ENCODE data around the gene IPO9.

DNA sequence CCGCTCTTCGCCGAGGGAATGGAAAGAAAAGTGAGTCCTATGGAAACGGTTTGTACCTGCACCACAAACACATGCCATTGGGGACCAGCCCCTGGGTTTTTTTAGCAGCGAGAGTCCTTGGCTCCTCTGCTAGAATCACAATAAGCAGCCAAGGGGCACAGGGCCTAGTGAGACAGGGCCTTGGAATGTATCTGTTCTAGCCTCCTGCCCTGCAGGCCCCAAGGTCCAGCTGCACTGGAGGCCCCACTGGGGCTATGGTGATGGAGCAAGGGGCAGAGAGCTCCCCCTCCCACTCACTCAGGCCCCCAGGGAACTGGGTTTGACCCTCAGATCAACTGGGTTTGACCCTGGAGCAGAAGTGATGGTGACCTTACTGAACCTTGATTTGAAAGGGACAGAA, 74.2 kb downstream of the IPO9 start:
- TF ChIP-seq SIN3A (IDR thresholded peaks at IDR 0.05; ENCODE audit: borderline replicate concordance, insufficient read depth, low read length): no peak
- TF ChIP-seq, protein P1, sequence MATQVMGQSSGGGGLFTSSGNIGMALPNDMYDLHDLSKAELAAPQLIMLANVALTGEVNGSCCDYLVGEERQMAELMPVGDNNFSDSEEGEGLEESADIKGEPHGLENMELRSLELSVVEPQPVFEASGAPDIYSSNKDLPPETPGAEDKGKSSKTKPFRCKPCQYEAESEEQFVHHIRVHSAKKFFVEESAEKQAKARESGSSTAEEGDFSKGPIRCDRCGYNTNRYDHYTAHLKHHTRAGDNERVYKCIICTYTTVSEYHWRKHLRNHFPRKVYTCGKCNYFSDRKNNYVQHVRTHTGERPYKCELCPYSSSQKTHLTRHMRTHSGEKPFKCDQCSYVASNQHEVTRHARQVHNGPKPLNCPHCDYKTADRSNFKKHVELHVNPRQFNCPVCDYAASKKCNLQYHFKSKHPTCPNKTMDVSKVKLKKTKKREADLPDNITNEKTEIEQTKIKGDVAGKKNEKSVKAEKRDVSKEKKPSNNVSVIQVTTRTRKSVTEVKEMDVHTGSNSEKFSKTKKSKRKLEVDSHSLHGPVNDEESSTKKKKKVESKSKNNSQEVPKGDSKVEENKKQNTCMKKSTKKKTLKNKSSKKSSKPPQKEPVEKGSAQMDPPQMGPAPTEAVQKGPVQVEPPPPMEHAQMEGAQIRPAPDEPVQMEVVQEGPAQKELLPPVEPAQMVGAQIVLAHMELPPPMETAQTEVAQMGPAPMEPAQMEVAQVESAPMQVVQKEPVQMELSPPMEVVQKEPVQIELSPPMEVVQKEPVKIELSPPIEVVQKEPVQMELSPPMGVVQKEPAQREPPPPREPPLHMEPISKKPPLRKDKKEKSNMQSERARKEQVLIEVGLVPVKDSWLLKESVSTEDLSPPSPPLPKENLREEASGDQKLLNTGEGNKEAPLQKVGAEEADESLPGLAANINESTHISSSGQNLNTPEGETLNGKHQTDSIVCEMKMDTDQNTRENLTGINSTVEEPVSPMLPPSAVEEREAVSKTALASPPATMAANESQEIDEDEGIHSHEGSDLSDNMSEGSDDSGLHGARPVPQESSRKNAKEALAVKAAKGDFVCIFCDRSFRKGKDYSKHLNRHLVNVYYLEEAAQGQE (IDR thresholded peaks at IDR 0.05; ENCODE audit: insufficient read depth in 1 of 2, low read depth in 2 of 2, low read length in 2 of 2): no peak
- TF ChIP-seq TAF1 (IDR thresholded peaks at IDR 0.05; ENCODE audit: borderline replicate concordance, insufficient read depth, low read length): no peak
